ENCODE data around the gene TMEM89. TPM values are rescaled to one million over a fixed set of nuclear protein-coding genes. Genes with fewer than 3 reads are reported as not detected.

The TMEM89 gene
- total and polyA plus RNA-seq, 9 donors, result not detected

DNA sequence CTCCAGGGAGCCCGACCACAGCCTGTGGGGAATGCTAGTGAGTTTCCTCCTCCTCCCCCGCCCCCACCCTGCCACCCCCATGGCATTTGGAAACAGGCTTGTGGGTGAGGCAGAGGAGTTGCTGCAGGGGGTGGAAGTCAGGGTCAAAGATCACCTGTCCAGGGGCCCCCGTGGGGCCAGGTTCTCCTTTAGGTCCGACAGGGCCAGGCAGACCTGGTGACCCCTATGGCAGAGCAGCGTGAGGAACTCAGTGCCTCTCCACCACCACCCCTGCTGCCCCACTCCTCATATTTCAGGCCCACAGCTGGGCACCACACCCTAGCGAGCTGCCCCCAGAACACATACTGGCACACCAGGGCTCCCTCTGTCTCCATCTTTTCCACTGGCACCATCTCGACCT, 49.1 kb downstream of the TMEM89 start:
- 89% methylated on average over 3 of the region's 7 CpGs for WGBS (ENCODE audit: insufficient coverage)
- Histone ChIP-seq H3K27me3 (ENCODE audit: control insufficient read depth, insufficient read depth, low read length) (no peaks in the 10 kb centered on the region), H3K9me3 (replicated peaks; ENCODE audit: control insufficient read depth, low read depth, low read length) (no peaks in the 10 kb centered on the region), H3K36me3 (ENCODE audit: control insufficient read depth, insufficient read depth, low read length) (no peaks in the 10 kb centered on the region), H3K27ac (ENCODE audit: low read length) (no peak overlapping the region), H3K4me3 (ENCODE audit: low read length) (no peak overlapping the region), H3K4me1 (ENCODE audit: control insufficient read depth, insufficient read depth, low read length) (no peaks in the 10 kb centered on the region)
- DNase-seq, result no peak

DNA sequence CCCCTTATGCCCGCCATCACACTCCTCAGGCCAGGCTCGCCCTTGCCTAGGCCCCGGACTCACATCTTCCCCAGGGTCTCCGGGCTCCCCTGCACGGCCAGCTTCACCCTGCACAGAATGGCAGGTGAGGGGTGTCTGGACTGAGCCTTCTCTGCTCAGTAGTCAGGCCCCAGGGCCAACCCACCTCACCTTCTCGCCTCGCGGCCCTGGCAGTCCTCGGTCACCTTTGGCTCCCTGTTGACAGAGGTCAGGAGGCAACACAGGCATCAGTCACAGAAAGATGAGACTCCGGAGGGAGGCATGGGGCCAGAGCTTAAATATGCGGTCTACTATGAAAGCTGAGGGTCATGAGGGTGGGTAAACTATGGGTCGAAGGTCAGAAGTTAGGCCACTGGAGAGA, 49.6 kb downstream of the TMEM89 start:
- Histone ChIP-seq H3K27ac (ENCODE audit: low read length) (no peak overlapping the region), H3K4me3 (ENCODE audit: low read length) (no peak overlapping the region), H3K9me3 (replicated peaks; ENCODE audit: control insufficient read depth, low read depth, low read length) (no peaks in the 10 kb centered on the region), H3K4me1 (ENCODE audit: control insufficient read depth, insufficient read depth, low read length) (no peaks in the 10 kb centered on the region), H3K36me3 (ENCODE audit: control insufficient read depth, insufficient read depth, low read length) (no peaks in the 10 kb centered on the region), H3K27me3 (ENCODE audit: control insufficient read depth, insufficient read depth, low read length) (no peaks in the 10 kb centered on the region)
- no peak for DNase-seq
- 75% methylated on average over 5 of the region's 12 CpGs for WGBS (ENCODE audit: insufficient coverage)

Other genes with a start within 250 kb of the TMEM89 start
- gene FBXW12, start 249.6 kb downstream of the TMEM89 start, total RNA-seq, result 0.09 TPM
- under 1 TPM in 6 of 8 donors, not detected in 2; 0.05 to 0.30 (median 0.18) TPM for gene FBXW12, start 249.6 kb downstream of the TMEM89 start, polyA plus RNA-seq (ENCODE audit: insufficient read depth in 1 of 8, insufficient read length in 8 of 8, low replicate concordance in 1 of 8)
- 11.3 TPM for gene PLXNB1, start 191.7 kb downstream of the TMEM89 start, total RNA-seq
- 10 to 100 TPM; 11.1 to 33.4 (median 21.6) TPM for gene PLXNB1, start 191.7 kb downstream of the TMEM89 start, polyA plus RNA-seq (ENCODE audit: insufficient read depth in 1 of 8, insufficient read length in 8 of 8, low replicate concordance in 1 of 8)
- 12.6 TPM for gene CCDC51, start 181.7 kb downstream of the TMEM89 start, total RNA-seq
- gene CCDC51, start 181.7 kb downstream of the TMEM89 start, polyA plus RNA-seq (ENCODE audit: insufficient read depth in 1 of 8, insufficient read length in 8 of 8, low replicate concordance in 1 of 8), result 10 to 100 TPM; 11.2 to 17.9 (median 13.3) TPM
- gene TMA7, start 181.5 kb downstream of the TMEM89 start, total RNA-seq, result 391 TPM
- gene TMA7, start 181.5 kb downstream of the TMEM89 start, polyA plus RNA-seq (ENCODE audit: insufficient read depth in 1 of 8, insufficient read length in 8 of 8, low replicate concordance in 1 of 8), result 100 to 1,000 TPM; 170 to 268 (median 207) TPM
- gene ATRIP, start 175.0 kb downstream of the TMEM89 start, total RNA-seq, result 6.5 TPM
- 1 to 10 TPM; 7.1 to 9.6 (median 7.8) TPM for gene ATRIP, start 175.0 kb downstream of the TMEM89 start, polyA plus RNA-seq (ENCODE audit: insufficient read depth in 1 of 8, insufficient read length in 8 of 8, low replicate concordance in 1 of 8)
- gene SHISA5, start 117.6 kb downstream of the TMEM89 start, total RNA-seq, result 55.1 TPM
- 10 to 100 TPM; 60.9 to 91.3 (median 74.6) TPM for gene SHISA5, start 117.6 kb downstream of the TMEM89 start, polyA plus RNA-seq (ENCODE audit: insufficient read depth in 1 of 8, insufficient read length in 8 of 8, low replicate concordance in 1 of 8)
- 5.5 TPM for gene PFKFB4, start 65.0 kb downstream of the TMEM89 start, total RNA-seq
- 1 to 10 TPM; 3.7 to 5.9 (median 4.7) TPM for gene PFKFB4, start 65.0 kb downstream of the TMEM89 start, polyA plus RNA-seq (ENCODE audit: insufficient read depth in 1 of 8, insufficient read length in 8 of 8, low replicate concordance in 1 of 8)
- gene UCN2, start 58.0 kb downstream of the TMEM89 start, total RNA-seq, result not detected
- gene UCN2, start 58.0 kb downstream of the TMEM89 start, polyA plus RNA-seq (ENCODE audit: insufficient read depth in 1 of 8, insufficient read length in 8 of 8, low replicate concordance in 1 of 8), result under 1 TPM in 5 of 8 donors, not detected in 3; 0.08 to 0.95 (median 0.09) TPM
- gene COL7A1, start 26.4 kb downstream of the TMEM89 start, total RNA-seq, result 4.2 TPM
- 10 to 100 TPM in 1 of 8 donors, 1 to 10 TPM in 7; 3.1 to 37.0 (median 7.8) TPM for gene COL7A1, start 26.4 kb downstream of the TMEM89 start, polyA plus RNA-seq (ENCODE audit: insufficient read depth in 1 of 8, insufficient read length in 8 of 8, low replicate concordance in 1 of 8)
- 138 TPM for gene UQCRC1, start 12.1 kb downstream of the TMEM89 start, total RNA-seq
- 100 to 1,000 TPM; 167 to 201 (median 195) TPM for gene UQCRC1, start 12.1 kb downstream of the TMEM89 start, polyA plus RNA-seq (ENCODE audit: insufficient read depth in 1 of 8, insufficient read length in 8 of 8, low replicate concordance in 1 of 8)
- gene SLC26A6, start 13.7 kb upstream of the TMEM89 start, total RNA-seq, result 9.8 TPM
- 10 to 100 TPM in 4 of 8 donors, 1 to 10 TPM in 4; 7.9 to 12.6 (median 9.4) TPM for gene SLC26A6, start 13.7 kb upstream of the TMEM89 start, polyA plus RNA-seq (ENCODE audit: insufficient read depth in 1 of 8, insufficient read length in 8 of 8, low replicate concordance in 1 of 8)
- 0.22 TPM for gene CELSR3, start 41.1 kb upstream of the TMEM89 start, total RNA-seq
- gene CELSR3, start 41.1 kb upstream of the TMEM89 start, polyA plus RNA-seq (ENCODE audit: insufficient read depth in 1 of 8, insufficient read length in 8 of 8, low replicate concordance in 1 of 8), result 1 to 10 TPM in 1 of 8 donors, under 1 TPM in 7; 0.30 to 1.1 (median 0.50) TPM
- gene NCKIPSD, start 64.1 kb upstream of the TMEM89 start, total RNA-seq, result 5.9 TPM
- gene NCKIPSD, start 64.1 kb upstream of the TMEM89 start, polyA plus RNA-seq (ENCODE audit: insufficient read depth in 1 of 8, insufficient read length in 8 of 8, low replicate concordance in 1 of 8), result 10 to 100 TPM in 2 of 8 donors, 1 to 10 TPM in 6; 6.0 to 10.9 (median 8.9) TPM
- 62.8 TPM for gene IP6K2, start 95.5 kb upstream of the TMEM89 start, total RNA-seq
- gene IP6K2, start 95.5 kb upstream of the TMEM89 start, polyA plus RNA-seq (ENCODE audit: insufficient read depth in 1 of 8, insufficient read length in 8 of 8, low replicate concordance in 1 of 8), result 10 to 100 TPM; 70.7 to 93.8 (median 79.0) TPM
- 24.3 TPM for gene PRKAR2A, start 226.1 kb upstream of the TMEM89 start, total RNA-seq
- 10 to 100 TPM; 23.3 to 41.1 (median 36.4) TPM for gene PRKAR2A, start 226.1 kb upstream of the TMEM89 start, polyA plus RNA-seq (ENCODE audit: insufficient read depth in 1 of 8, insufficient read length in 8 of 8, low replicate concordance in 1 of 8)

Data from muscle of leg (tissue), 11 donors.